Measurements from ENCODE around the gene SLC25A4.

DNA sequence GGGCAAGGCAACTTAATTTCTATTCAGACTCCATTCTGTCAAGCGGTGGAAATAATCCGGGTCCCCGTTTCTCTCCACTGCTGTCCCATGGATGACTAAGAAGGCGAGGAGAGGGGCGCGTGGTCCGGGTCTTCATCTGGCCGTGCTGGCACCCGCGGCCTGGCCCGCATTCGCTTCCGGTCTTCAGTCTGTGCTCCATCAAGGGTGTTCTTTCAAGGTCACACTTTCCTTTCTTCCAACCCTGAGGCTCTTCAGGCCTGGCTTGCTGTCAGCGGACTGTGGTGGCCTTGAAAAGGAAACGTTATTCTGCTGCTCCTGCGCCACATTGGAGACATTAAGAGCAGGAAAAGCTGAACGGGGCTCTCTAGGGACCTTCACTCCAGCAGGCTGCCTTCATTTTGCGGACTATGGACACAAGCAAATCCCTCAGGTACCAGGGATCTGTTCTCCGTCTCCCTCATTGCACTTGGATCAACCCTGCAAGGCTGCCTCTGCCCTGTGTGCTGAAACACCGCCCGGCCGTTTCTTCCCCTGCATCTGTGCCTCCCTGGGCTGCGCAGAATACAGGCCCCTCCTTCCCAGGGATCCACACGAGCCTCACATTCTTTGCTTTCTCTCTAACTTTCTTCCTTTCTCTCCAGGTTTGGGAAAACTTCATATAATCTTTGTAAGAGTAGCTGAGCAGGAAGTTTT, 5.7 kb upstream of the SLC25A4 start:
- TF ChIP-seq, protein P1, sequence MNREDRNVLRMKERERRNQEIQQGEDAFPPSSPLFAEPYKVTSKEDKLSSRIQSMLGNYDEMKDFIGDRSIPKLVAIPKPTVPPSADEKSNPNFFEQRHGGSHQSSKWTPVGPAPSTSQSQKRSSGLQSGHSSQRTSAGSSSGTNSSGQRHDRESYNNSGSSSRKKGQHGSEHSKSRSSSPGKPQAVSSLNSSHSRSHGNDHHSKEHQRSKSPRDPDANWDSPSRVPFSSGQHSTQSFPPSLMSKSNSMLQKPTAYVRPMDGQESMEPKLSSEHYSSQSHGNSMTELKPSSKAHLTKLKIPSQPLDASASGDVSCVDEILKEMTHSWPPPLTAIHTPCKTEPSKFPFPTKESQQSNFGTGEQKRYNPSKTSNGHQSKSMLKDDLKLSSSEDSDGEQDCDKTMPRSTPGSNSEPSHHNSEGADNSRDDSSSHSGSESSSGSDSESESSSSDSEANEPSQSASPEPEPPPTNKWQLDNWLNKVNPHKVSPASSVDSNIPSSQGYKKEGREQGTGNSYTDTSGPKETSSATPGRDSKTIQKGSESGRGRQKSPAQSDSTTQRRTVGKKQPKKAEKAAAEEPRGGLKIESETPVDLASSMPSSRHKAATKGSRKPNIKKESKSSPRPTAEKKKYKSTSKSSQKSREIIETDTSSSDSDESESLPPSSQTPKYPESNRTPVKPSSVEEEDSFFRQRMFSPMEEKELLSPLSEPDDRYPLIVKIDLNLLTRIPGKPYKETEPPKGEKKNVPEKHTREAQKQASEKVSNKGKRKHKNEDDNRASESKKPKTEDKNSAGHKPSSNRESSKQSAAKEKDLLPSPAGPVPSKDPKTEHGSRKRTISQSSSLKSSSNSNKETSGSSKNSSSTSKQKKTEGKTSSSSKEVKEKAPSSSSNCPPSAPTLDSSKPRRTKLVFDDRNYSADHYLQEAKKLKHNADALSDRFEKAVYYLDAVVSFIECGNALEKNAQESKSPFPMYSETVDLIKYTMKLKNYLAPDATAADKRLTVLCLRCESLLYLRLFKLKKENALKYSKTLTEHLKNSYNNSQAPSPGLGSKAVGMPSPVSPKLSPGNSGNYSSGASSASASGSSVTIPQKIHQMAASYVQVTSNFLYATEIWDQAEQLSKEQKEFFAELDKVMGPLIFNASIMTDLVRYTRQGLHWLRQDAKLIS (CRISPR knock-in tag; IDR thresholded peaks at IDR 0.05): no peak
- TF ChIP-seq KAT8 (CRISPR knock-in tag; IDR thresholded peaks at IDR 0.05): no peak
